ENCODE data around the gene LRFN3. TPM values are rescaled to one million over a fixed set of nuclear protein-coding genes. Genes with fewer than 3 reads are reported as not detected.
A peak's percentile ranks its signal among the peaks of the same experiment; 100 is the strongest.
"Not testable (repeated sequence)": the region's sequence is repeated elsewhere in the genome, so short reads cannot be mapped to it uniquely, and the experiment has no call there.

LRFN3 gene
- total RNA-seq, 6 donors from 2014 or later, result 6.3 to 17.2 (median 11.8) TPM

DNA sequence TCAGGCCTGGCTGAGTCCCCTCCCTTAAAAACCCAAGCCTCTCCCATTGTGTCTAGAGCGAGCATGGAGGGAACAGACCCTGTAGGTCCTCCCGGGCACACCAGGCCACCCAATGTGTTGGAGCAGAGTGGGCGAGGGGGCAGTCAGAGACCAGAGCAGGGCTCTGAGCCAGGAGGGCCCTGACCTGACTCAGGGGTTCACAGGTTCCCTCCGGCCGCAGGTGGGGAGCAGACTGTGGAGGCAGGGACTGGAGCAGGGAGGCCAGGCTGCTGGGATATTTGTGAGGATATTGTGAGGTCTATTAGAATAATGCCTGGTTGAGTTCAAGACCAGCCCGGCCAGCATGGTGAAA is 26.5 kb upstream of the LRFN3 start:
- no peak for DNase-seq
- H3K27me3 ChIP-seq, result no peaks in the 10 kb centered on the region
- peak overlapping the region; percentile 67 to 93 (median 88) for H3K27ac ChIP-seq
- H3K4me1 ChIP-seq, result peaks cover 0 to 13% (median 8%) of the 10 kb centered on the region in 4 donors
- peak in 1 of 2 donors; percentile 39 for ATAC-seq (ENCODE audit: low FRiP score in 2 of 2)
- TF ChIP-seq EP300 (IDR thresholded peaks at IDR 0.05), result no peak
- TF ChIP-seq, protein P1, sequence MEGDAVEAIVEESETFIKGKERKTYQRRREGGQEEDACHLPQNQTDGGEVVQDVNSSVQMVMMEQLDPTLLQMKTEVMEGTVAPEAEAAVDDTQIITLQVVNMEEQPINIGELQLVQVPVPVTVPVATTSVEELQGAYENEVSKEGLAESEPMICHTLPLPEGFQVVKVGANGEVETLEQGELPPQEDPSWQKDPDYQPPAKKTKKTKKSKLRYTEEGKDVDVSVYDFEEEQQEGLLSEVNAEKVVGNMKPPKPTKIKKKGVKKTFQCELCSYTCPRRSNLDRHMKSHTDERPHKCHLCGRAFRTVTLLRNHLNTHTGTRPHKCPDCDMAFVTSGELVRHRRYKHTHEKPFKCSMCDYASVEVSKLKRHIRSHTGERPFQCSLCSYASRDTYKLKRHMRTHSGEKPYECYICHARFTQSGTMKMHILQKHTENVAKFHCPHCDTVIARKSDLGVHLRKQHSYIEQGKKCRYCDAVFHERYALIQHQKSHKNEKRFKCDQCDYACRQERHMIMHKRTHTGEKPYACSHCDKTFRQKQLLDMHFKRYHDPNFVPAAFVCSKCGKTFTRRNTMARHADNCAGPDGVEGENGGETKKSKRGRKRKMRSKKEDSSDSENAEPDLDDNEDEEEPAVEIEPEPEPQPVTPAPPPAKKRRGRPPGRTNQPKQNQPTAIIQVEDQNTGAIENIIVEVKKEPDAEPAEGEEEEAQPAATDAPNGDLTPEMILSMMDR (IDR thresholded peaks at IDR 0.05), result no peak
- TF ChIP-seq POLR2A (IDR thresholded peaks at IDR 0.05), result no peak
- no peak for TF ChIP-seq POLR2AphosphoS5 (IDR thresholded peaks at IDR 0.05)
- 60 to 61% methylated on average over 6 of the region's 6 CpGs for WGBS, 2 donors
- H3K4me3 ChIP-seq, result no peak overlapping the region
- no peaks in the 10 kb centered on the region for H3K36me3 ChIP-seq
- no peaks in the 10 kb centered on the region for H3K9me3 ChIP-seq

- H3K27me3 ChIP-seq; ATAC-seq (ENCODE audit: low FRiP score in 2 of 2); H3K36me3 ChIP-seq; H3K4me3 ChIP-seq; DNase-seq; H3K9me3 ChIP-seq: not testable (repeated sequence)
- WGBS, 2 donors, result 90% methylated on average over 14 of the region's 14 CpGs
- Histone ChIP-seq H3K4me1 (peaks cover 0 to 13% (median 8%) of the 10 kb centered on the region in 4 donors), H3K27ac (peak overlapping the region; percentile 67 to 93 (median 88))
Measured at GRCh38 chr19:35910355-35910754, 25.8 kb upstream of the LRFN3 start.

GRCh38 chr19:35911173-35911572 is 25.0 kb upstream of the LRFN3 start:
- Histone ChIP-seq H3K9me3 (no peaks in the 10 kb centered on the region), H3K4me3 (no peak overlapping the region), H3K27me3 (no peaks in the 10 kb centered on the region), H3K36me3 (no peaks in the 10 kb centered on the region), H3K27ac (peak overlapping the region in 2 of 4 donors; percentile 56 to 93), H3K4me1 (peaks cover 0 to 12% (median 7%) of the 10 kb centered on the region in 4 donors)
- 47% methylated on average over 3 of the region's 3 CpGs; no CpG with 5 or more reads in 1 of the 2 donors for WGBS, 2 donors
- DNase-seq, result no peak
- ATAC-seq (ENCODE audit: low FRiP score in 2 of 2), result no peak
- TF ChIP-seq EP300 (IDR thresholded peaks at IDR 0.05) (no peak), POLR2AphosphoS5 (IDR thresholded peaks at IDR 0.05) (no peak), POLR2A (IDR thresholded peaks at IDR 0.05) (no peak)
- TF ChIP-seq, protein P1 (IDR thresholded peaks at IDR 0.05), result no peak

DNA sequence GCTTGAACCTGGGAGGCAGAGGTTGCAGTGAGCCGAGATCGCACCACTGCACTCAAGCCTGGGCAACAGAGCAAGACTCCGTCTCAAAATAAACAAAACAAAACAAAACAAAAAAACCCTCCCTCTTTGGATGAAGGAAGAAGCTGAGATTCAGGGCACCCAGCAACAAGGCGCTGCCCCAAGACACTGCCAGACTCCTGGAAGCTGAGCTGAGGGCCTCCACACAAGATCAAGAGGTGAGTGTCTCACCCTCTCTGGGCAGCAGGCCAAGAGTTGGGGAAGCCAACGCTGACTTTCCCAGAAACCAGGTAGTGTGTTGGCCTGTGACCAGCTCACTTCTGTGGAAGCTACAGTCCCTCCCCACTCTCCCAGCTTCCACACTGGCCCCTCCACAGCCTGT is 24.4 kb upstream of the LRFN3 start:
- Histone ChIP-seq H3K27me3 (no peaks in the 10 kb centered on the region), H3K9me3 (no peaks in the 10 kb centered on the region), H3K4me3 (no peak overlapping the region), H3K27ac (peak overlapping the region in 2 of 4 donors; percentile 56 to 93), H3K4me1 (peaks cover 0 to 6% (median 3%) of the 10 kb centered on the region in 4 donors), H3K36me3 (no peaks in the 10 kb centered on the region)
- ATAC-seq (ENCODE audit: low FRiP score in 2 of 2) (no peak), DNase-seq (peak in 1 of 2 donors; percentile 76)
- TF ChIP-seq EP300 (IDR thresholded peaks at IDR 0.05) (no peak), POLR2A (IDR thresholded peaks at IDR 0.05) (no peak), POLR2AphosphoS5 (IDR thresholded peaks at IDR 0.05) (no peak)
- TF ChIP-seq, protein P1 (IDR thresholded peaks at IDR 0.05), result no peak
- WGBS, 2 donors, result 51 to 54% methylated on average over 5 of the region's 5 CpGs

GRCh38 chr19:35913589-35913988 is 22.6 kb upstream of the LRFN3 start:
- no peak for TF ChIP-seq EP300 (IDR thresholded peaks at IDR 0.05)
- TF ChIP-seq, protein P1 (IDR thresholded peaks at IDR 0.05), result no peak
- TF ChIP-seq POLR2AphosphoS5 (IDR thresholded peaks at IDR 0.05), result no peak
- no peak for TF ChIP-seq POLR2A (IDR thresholded peaks at IDR 0.05)
- H3K27ac ChIP-seq, result peak overlapping the region in 2 of 4 donors; percentile 46 to 52
- peaks cover 0 to 6% (median 2%) of the 10 kb centered on the region in 4 donors for H3K4me1 ChIP-seq
- H3K27me3 ChIP-seq, result no peaks in the 10 kb centered on the region
- ATAC-seq (ENCODE audit: low FRiP score in 2 of 2), result peak in 1 of 2 donors; percentile 27
- 39 to 43% methylated on average over 7 of the region's 7 CpGs for WGBS, 2 donors
- no peaks in the 10 kb centered on the region for H3K36me3 ChIP-seq
- H3K4me3 ChIP-seq, result no peak overlapping the region
- H3K9me3 ChIP-seq, result no peaks in the 10 kb centered on the region
- no peak for DNase-seq
